NT2/D1 (cell line): ENCODE data around the gene SLIT3.

ENCODE experiments used
- YY1 ChIP-seq: IDR thresholded peaks from 2 replicates; pipeline ENCODE4 v1.6.1; 2011; ENCODE audit not compliant: insufficient read length, insufficient read depth
- ZNF274 ChIP-seq: IDR thresholded peaks from 2 replicates; pipeline ENCODE4 v1.6.1; 2011; ENCODE audit warnings: mild to moderate bottlenecking, low read depth, low read length

DNA sequence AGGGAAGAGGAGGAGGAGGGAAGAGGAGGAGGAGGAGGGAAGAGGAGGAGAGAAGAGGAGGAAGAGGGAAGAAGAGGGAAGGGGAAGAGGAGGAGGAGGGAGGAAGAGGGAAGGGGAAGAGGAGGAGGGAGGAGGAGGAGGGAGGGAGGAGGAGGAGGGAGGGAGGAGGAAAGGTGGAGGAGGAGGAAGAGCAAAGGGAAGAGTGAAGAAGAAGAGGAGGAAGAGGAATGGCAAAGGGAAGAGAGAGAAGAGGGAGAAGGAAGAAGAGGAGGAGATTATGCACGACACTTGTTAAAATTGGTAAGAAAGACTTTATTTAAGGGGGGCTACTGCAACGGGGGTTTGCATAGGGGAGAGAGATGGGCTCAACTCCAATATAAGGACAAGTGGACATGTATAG lies 221.2 kb downstream of the SLIT3 start:
- TF ChIP-seq ZNF274: no peak
- no peak for TF ChIP-seq YY1
